ENCODE results near the gene VGLL3.
A peak's percentile ranks its signal among the peaks of the same experiment; 100 is the strongest.

The VGLL3 gene

DNA sequence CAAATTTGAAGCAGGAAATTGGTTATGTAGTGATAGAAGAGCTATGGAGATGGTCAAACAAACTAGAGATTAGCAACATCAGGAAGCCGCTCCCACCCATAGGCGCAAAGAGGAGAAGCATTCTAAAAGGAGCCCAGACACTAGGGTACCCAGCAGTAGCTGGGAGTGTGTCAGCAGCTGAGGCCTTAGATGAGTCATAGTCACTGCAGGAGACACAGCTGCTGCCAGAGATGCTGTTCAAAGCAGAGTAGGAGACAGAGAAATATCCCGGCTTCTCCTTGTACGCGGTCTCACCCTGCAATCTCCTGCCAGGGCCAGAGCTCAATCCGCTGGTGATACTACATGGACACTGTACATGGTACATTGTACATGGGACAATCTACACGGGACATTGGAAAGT, 61.9 kb downstream of the VGLL3 start:
- H3K27me3 ChIP-seq (ENCODE audit: insufficient read depth, low read length) = no peaks in the 10 kb centered on the region

DNA sequence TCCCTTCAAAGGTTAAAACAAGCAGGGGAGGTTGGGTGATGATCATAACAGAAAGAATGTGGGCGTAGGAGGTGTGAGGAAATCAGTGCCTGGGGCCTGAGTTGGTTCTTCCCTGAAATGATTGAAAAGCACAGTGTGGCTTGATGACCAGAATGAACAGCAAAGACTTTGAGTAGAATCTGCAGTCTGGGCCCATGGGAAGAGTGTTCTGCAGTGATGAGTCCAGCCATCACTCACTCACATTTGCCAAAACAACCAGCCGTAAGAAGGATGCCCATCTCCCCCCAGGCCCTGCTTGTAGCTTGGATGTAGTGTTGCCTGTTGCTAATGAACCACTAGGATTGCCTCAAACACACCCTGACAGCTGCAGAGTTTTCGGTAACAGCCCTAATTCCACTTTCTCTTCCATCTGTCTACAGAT, 67.9 kb downstream of the VGLL3 start:
- Histone ChIP-seq H3K4me1 (ENCODE audit: insufficient read depth, low read length) (no peaks in the 10 kb centered on the region), H2AFZ (ENCODE audit: low read depth, low read length) (no peak overlapping the region), H3K9me3 (ENCODE audit: low read length) (no peaks in the 10 kb centered on the region), H3K36me3 (ENCODE audit: insufficient read depth, low read length) (no peaks in the 10 kb centered on the region), H3K4me3 (ENCODE audit: low read length) (no peak overlapping the region), H3K27me3 (ENCODE audit: insufficient read depth, low read length) (no peaks in the 10 kb centered on the region)

More for the DNA sequence above, 61.9 kb downstream of the VGLL3 start:
- H3K4me1 ChIP-seq (ENCODE audit: insufficient read depth, low read length) = no peaks in the 10 kb centered on the region
- H3K36me3 ChIP-seq (ENCODE audit: insufficient read depth, low read length) = no peaks in the 10 kb centered on the region
- H2AFZ ChIP-seq (ENCODE audit: low read depth, low read length) = no peak overlapping the region
- no peaks in the 10 kb centered on the region for H3K9me3 ChIP-seq (ENCODE audit: low read length)
- no peak overlapping the region for H3K4me3 ChIP-seq (ENCODE audit: low read length)

DNA sequence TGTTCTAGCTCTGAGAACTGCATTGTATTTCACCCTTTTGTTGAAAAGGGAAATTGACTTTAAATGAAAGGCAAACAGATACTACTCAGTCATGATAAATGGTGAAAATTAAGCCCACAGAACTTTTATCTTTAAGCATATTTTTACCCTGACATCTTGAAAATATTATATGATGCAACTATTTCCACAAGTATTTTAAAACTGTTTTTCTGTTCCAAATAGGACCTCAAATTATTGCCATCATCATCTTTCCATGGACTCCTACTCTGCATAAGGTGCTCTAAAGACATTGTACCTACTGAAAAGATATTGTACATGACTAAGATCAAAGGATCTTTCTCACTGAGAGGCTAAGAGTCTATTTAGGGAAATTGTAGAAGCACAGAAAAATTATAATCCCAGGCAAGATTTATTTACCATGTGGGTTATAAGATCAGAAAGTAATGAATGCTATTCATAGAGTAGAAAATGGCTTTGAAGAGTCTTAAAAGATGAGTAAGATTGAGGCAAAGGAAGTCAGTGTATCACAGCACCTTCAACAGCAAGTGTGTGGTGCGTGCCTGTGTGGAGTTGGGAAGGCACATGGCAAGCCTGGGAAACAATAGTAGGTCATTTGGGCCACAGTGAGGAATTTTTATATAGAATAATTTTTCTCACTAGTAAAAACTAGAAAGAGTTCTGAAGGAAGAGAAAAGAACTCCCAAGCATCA, 68.8 kb downstream of the VGLL3 start:
- Histone ChIP-seq H3K9me3 (ENCODE audit: low read length) (no peaks in the 10 kb centered on the region), H3K27me3 (ENCODE audit: insufficient read depth, low read length) (no peaks in the 10 kb centered on the region), H3K4me1 (ENCODE audit: insufficient read depth, low read length) (no peaks in the 10 kb centered on the region), H3K36me3 (ENCODE audit: insufficient read depth, low read length) (no peaks in the 10 kb centered on the region), H2AFZ (ENCODE audit: low read depth, low read length) (no peak overlapping the region), H3K4me3 (ENCODE audit: low read length) (no peak overlapping the region)

DNA sequence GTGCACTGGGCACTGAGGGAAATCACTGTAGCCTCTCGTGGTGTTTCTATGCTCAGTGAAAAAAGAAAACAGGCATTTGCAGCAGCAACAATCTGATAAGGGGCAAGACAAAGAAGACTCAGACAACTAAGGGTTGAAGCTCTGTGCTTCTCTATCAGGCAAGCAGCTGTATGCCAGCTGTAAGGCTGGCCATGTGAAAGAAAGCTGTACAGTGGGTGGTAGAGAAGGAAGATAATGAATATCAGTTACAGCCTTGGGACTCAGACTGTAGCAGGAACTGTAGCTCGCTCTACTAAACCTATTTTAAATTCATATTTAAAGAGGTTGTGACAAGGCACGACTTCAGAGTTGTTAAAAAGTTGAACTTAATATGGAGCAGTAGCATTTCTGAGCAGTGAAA, 76.3 kb downstream of the VGLL3 start:
- Histone ChIP-seq H3K36me3 (ENCODE audit: insufficient read depth, low read length) (no peaks in the 10 kb centered on the region), H3K4me3 (ENCODE audit: low read length) (no peak overlapping the region), H3K4me1 (ENCODE audit: insufficient read depth, low read length) (no peaks in the 10 kb centered on the region), H3K9me3 (ENCODE audit: low read length) (no peaks in the 10 kb centered on the region), H3K27me3 (ENCODE audit: insufficient read depth, low read length) (no peaks in the 10 kb centered on the region), H2AFZ (ENCODE audit: low read depth, low read length) (peak overlapping the region; percentile 30)

DNA sequence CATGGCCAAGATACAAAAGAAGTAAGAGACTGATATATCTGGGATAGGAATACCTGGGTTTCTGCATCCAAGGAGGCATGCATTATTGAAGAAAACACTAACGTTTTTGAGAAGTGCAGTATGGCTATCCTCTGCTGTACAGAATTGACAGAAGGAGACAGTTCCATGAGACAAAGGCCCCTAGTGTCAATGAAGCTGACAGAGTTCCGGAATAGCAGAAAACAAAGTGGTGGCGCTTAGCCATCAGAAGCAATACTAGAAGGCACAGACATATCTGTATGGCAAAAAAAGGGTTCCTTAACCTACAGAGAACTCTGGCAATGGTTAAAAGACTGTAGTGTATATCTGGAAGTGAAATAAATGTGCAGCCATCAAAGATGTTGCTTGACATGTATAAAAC, 77.8 kb downstream of the VGLL3 start:
- H3K9me3 ChIP-seq (ENCODE audit: low read length) = no peaks in the 10 kb centered on the region
- no peaks in the 10 kb centered on the region for H3K4me1 ChIP-seq (ENCODE audit: insufficient read depth, low read length)
- H3K27me3 ChIP-seq (ENCODE audit: insufficient read depth, low read length) = no peaks in the 10 kb centered on the region
- H3K36me3 ChIP-seq (ENCODE audit: insufficient read depth, low read length) = no peaks in the 10 kb centered on the region
- H3K4me3 ChIP-seq (ENCODE audit: low read length) = no peak overlapping the region
- H2AFZ ChIP-seq (ENCODE audit: low read depth, low read length) = no peak overlapping the region

DNA sequence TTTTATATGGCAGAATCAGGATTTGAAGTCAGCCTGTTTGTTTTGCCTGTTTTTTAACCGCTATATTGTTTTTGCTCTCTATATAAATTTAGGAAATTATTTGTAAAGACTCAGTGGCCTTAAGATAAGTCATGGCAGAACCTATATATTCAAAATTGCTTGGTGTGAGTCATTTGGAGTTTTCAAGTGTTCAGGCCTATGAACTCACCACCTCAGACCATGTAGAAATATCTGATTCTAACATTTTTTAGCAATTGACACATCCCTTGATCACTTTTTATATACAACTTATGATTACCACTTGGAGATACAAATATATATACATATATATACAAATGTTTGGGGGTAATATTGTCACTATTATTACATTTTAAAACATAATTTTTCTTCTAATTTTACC, 95.7 kb downstream of the VGLL3 start:
- H3K27me3 ChIP-seq (ENCODE audit: insufficient read depth, low read length) = no peaks in the 10 kb centered on the region
- no peaks in the 10 kb centered on the region for H3K9me3 ChIP-seq (ENCODE audit: low read length)
- peaks cover 20% of the 10 kb centered on the region for H3K4me1 ChIP-seq (ENCODE audit: insufficient read depth, low read length)
- H3K36me3 ChIP-seq (ENCODE audit: insufficient read depth, low read length) = no peaks in the 10 kb centered on the region
- no peak overlapping the region for H2AFZ ChIP-seq (ENCODE audit: low read depth, low read length)
- no peak overlapping the region for H3K4me3 ChIP-seq (ENCODE audit: low read length)

DNA sequence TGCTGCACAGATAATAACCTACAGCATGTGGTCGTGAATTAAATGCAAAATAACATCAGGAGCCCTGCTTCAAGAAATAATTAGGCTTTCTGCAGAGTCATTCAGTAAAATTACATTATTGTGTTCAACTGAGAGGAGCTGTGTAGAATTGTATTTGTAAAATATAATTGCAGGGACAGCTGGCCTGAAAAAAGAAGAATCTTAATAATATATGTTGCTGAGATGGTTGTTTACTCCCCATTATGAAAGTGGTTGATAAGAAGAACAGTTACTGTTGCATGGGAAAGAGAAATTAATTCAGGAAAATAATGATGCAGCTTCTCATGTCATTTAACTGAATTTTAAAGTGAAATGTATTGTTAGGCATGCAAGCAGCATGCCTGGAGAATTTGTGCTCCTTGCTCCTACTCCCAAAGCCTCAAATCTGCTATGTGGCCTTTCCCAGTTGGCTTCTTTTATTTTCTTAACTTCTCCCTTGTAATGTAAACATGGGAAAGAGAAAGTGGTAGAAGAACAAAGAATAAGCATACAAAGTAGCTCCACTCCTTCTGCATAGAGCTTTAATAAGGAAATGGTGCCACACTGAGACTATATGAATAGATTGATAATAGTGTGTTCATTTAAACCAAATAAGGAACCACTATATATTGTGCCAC, 100.1 kb downstream of the VGLL3 start:
- H3K36me3 ChIP-seq (ENCODE audit: insufficient read depth, low read length) = no peaks in the 10 kb centered on the region
- peaks cover 23% of the 10 kb centered on the region for H3K4me1 ChIP-seq (ENCODE audit: insufficient read depth, low read length)
- no peaks in the 10 kb centered on the region for H3K9me3 ChIP-seq (ENCODE audit: low read length)
- H3K4me3 ChIP-seq (ENCODE audit: low read length) = no peak overlapping the region
- H2AFZ ChIP-seq (ENCODE audit: low read depth, low read length) = peak overlapping the region; percentile 62
- no peaks in the 10 kb centered on the region for H3K27me3 ChIP-seq (ENCODE audit: insufficient read depth, low read length)
